Measurements from ENCODE around the gene NOTCH2. TPM values are rescaled to one million over a fixed set of nuclear protein-coding genes. Genes with fewer than 3 reads are reported as not detected.

The NOTCH2 gene
- total and polyA plus RNA-seq, 9 donors = 21.3 to 149 (median 105) TPM

Other genes starting within 250 kb of the NOTCH2 start
- not detected for gene ADAM30, start 173.1 kb downstream of the NOTCH2 start, total RNA-seq
- gene ADAM30, start 173.1 kb downstream of the NOTCH2 start, polyA plus RNA-seq = not detected
- 10 to 100 TPM; 20.3 to 32.6 (median 27.4) TPM for gene SEC22B, start 106.9 kb upstream of the NOTCH2 start, total RNA-seq
- 10 to 100 TPM; 14.6 to 34.6 TPM for gene SEC22B, start 106.9 kb upstream of the NOTCH2 start, polyA plus RNA-seq

Data from ovary (tissue), 9 donors.